ENCODE data around the gene TRIM40. TPM values are rescaled to one million over a fixed set of nuclear protein-coding genes. Genes with fewer than 3 reads are reported as not detected.
A peak's percentile ranks its signal among the peaks of the same experiment; 100 is the strongest.
"Not testable (repeated sequence)": the region's sequence is repeated elsewhere in the genome, so short reads cannot be mapped to it uniquely, and the experiment has no call there.

TRIM40 gene
- total RNA-seq, 2 experiments from 2014 or later: not detected

DNA sequence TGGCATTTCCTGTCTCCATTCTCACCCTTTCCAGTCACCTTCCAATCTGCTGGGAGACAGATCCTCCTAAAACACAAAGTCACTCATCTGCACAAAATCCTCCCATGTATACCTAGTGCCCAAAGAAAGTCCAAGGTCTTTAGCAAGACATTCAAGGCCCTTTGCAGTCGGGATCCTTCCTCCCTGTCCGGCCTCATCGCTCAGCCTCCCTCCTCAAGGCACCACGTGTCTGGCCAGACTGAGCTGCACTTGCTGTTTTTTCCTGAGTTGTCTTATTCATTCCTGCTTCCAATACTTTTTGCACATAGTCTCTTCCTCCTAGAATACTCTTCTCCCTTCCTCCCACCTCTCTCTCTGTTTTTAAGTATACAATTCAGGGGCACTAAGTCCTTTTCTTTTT is 28.8 kb downstream of the TRIM40 start:
- no peak for DNase-seq
- Mint-ChIP-seq H3K36me3 (ENCODE audit: low read depth) (no peaks in the 10 kb centered on the region), H3K9me3 (no peaks in the 10 kb centered on the region), H3K27ac (no peak overlapping the region), H3K4me1 (peaks cover 23% of the 10 kb centered on the region), H3K27me3 (peaks cover 21% of the 10 kb centered on the region), H3K4me3 (no peak overlapping the region)
- ChIA-PET POLR2A (no interaction called here), CTCF (no interaction called here)

DNA sequence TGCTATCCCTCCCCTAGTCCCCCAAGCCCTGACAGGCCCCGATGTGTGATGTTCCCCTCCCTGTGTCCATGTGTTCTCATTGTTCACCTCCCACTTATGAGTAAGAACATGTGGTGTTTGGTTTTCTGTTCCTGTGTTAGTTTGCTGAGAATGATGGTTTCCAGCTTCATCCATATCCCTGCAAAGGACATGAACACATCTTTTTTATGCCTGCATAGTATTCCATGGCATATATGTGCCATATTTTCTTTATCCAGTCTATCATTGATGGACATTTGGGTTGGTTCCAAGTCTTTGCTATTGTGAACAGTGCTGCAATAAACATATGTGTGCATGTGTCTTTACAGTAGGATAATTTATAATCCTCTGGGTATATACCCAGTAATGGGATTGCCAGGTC is 29.3 kb downstream of the TRIM40 start:
- POLR2A ChIA-PET; H3K9me3 Mint-ChIP-seq; DNase-seq; H3K27ac Mint-ChIP-seq; H3K4me3 Mint-ChIP-seq; H3K36me3 Mint-ChIP-seq (ENCODE audit: low read depth); CTCF ChIA-PET: not testable (repeated sequence)
- peaks cover 22% of the 10 kb centered on the region for H3K27me3 Mint-ChIP-seq
- H3K4me1 Mint-ChIP-seq: peaks cover 23% of the 10 kb centered on the region

DNA sequence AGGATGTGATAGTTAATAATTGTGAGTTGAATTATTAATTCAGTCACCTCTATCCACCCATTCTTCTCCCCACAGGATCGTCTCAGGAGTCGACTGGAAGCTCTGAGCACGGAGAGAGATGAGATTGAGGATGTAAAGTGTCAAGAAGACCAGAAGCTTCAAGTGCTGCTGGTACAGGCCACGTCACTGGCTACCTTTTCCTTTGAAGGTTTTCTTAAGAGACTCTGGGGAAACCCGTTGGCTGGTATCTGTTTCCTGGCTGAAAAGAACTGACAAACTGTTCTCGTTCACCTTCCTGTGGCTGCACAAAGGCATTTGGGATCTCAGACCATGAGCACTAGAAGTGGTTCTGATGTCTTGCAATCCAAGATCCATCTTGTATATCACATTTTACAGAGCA is 31.2 kb downstream of the TRIM40 start:
- POLR2A ChIA-PET: no interaction called here
- peaks cover 25% of the 10 kb centered on the region for H3K4me1 Mint-ChIP-seq

GRCh38 chr6:30168741-30169140 is 32.8 kb downstream of the TRIM40 start:
- H3K4me3 Mint-ChIP-seq: no peak overlapping the region

More for the DNA sequence above, 31.2 kb downstream of the TRIM40 start:
- no peaks in the 10 kb centered on the region for H3K9me3 Mint-ChIP-seq
- H3K4me3 Mint-ChIP-seq: no peak overlapping the region
- H3K36me3 Mint-ChIP-seq (ENCODE audit: low read depth): no peaks in the 10 kb centered on the region
- peaks cover 36% of the 10 kb centered on the region for H3K27me3 Mint-ChIP-seq
- no peak for DNase-seq
- CTCF ChIA-PET: interaction anchor here (0.9 to 1.6 kb wide), 4 partner anchors 13 to 193 kb away, joined by 3 to 4 read pairs (median 3); no protein-coding TSS in a partner anchor
- no peak overlapping the region for H3K27ac Mint-ChIP-seq

GRCh38 chr6:30169658-30170614 is 34.0 kb downstream of the TRIM40 start:
- H3K9me3 Mint-ChIP-seq: no peaks in the 10 kb centered on the region
- DNase-seq: peak; percentile 29
- ChIA-PET POLR2A (no interaction called here), CTCF (interaction anchor here (0.6 to 1.2 kb wide), 2 partner anchors 67 to 117 kb away, joined by 3 to 5 read pairs; no protein-coding TSS in a partner anchor)
- no peaks in the 10 kb centered on the region for H3K36me3 Mint-ChIP-seq (ENCODE audit: low read depth)
- H3K27me3 Mint-ChIP-seq: peaks cover 54% of the 10 kb centered on the region
- peak overlapping the region; percentile 10 for H3K27ac Mint-ChIP-seq
- no peak overlapping the region for H3K4me3 Mint-ChIP-seq
- peaks cover 14% of the 10 kb centered on the region for H3K4me1 Mint-ChIP-seq

More at GRCh38 chr6:30168741-30169140, 32.8 kb downstream of the TRIM40 start:
- peaks cover 14% of the 10 kb centered on the region for H3K4me1 Mint-ChIP-seq
- no peak for DNase-seq
- POLR2A ChIA-PET: no interaction called here
- H3K36me3 Mint-ChIP-seq (ENCODE audit: low read depth): no peaks in the 10 kb centered on the region
- H3K27ac Mint-ChIP-seq: no peak overlapping the region
- no peaks in the 10 kb centered on the region for H3K9me3 Mint-ChIP-seq
- peaks cover 46% of the 10 kb centered on the region for H3K27me3 Mint-ChIP-seq
- CTCF ChIA-PET: interaction anchor here (0.9 kb wide), 1 partner anchor 38 kb away, joined by 3 read pairs; no protein-coding TSS in a partner anchor

- ChIA-PET CTCF (interaction anchor here (0.7 kb wide), 1 partner anchor 44 kb away, joined by 4 read pairs; no protein-coding TSS in a partner anchor), POLR2A (no interaction called here)
- Mint-ChIP-seq H3K9me3 (no peaks in the 10 kb centered on the region), H3K36me3 (ENCODE audit: low read depth) (no peaks in the 10 kb centered on the region), H3K4me3 (no peak overlapping the region), H3K27ac (no peak overlapping the region), H3K4me1 (peaks cover 10% of the 10 kb centered on the region), H3K27me3 (peaks cover 70% of the 10 kb centered on the region)
- no peak for DNase-seq
These were observed 35.9 kb downstream of the TRIM40 start for GRCh38 chr6:30171677-30172471.

- DNase-seq: no peak
- Mint-ChIP-seq H3K36me3 (ENCODE audit: low read depth) (no peaks in the 10 kb centered on the region), H3K9me3 (no peaks in the 10 kb centered on the region), H3K4me1 (peaks cover 5% of the 10 kb centered on the region), H3K27ac (no peak overlapping the region), H3K27me3 (peaks cover 77% of the 10 kb centered on the region), H3K4me3 (no peak overlapping the region)
- POLR2A ChIA-PET: no interaction called here
- CTCF ChIA-PET: interaction anchor here (0.7 kb wide), 1 partner anchor 43 kb away, joined by 4 read pairs; no protein-coding TSS in a partner anchor
These were observed 36.7 kb downstream of the TRIM40 start for GRCh38 chr6:30172681-30173080.

GRCh38 chr6:30175765-30176164 is 39.8 kb downstream of the TRIM40 start:
- Mint-ChIP-seq H3K4me3 (no peak overlapping the region), H3K27me3 (peaks cover 72% of the 10 kb centered on the region), H3K27ac (no peak overlapping the region), H3K36me3 (ENCODE audit: low read depth) (peaks cover 3% of the 10 kb centered on the region), H3K9me3 (peaks cover 9% of the 10 kb centered on the region), H3K4me1 (peaks cover 2% of the 10 kb centered on the region)
- ChIA-PET CTCF (no interaction called here), POLR2A (no interaction called here)
- DNase-seq: no peak

GRCh38 chr6:30178837-30179236 is 42.9 kb downstream of the TRIM40 start:
- peaks cover 12% of the 10 kb centered on the region for H3K9me3 Mint-ChIP-seq
- H3K4me3 Mint-ChIP-seq: no peak overlapping the region
- ChIA-PET CTCF (interaction anchor here (0.7 kb wide), 2 partner anchors 267 to 441 kb away, joined by 3 to 4 read pairs; no protein-coding TSS in a partner anchor), POLR2A (no interaction called here)
- H3K4me1 Mint-ChIP-seq: no peaks in the 10 kb centered on the region
- no peak overlapping the region for H3K27ac Mint-ChIP-seq
- peaks cover 56% of the 10 kb centered on the region for H3K27me3 Mint-ChIP-seq
- H3K36me3 Mint-ChIP-seq (ENCODE audit: low read depth): peaks cover 6% of the 10 kb centered on the region
- DNase-seq: no peak

- Mint-ChIP-seq H3K9me3 (peaks cover 12% of the 10 kb centered on the region), H3K27me3 (peaks cover 46% of the 10 kb centered on the region), H3K36me3 (ENCODE audit: low read depth) (peaks cover 14% of the 10 kb centered on the region), H3K27ac (no peak overlapping the region), H3K4me1 (no peaks in the 10 kb centered on the region), H3K4me3 (no peak overlapping the region)
- DNase-seq: no peak
- ChIA-PET CTCF (no interaction called here), POLR2A (no interaction called here)
These were observed 44.2 kb downstream of the TRIM40 start for GRCh38 chr6:30180145-30180544.

- CTCF ChIA-PET: no interaction called here
- POLR2A ChIA-PET: no interaction called here
- DNase-seq: no peak
- peaks cover 7% of the 10 kb centered on the region for H3K9me3 Mint-ChIP-seq
- H3K4me1 Mint-ChIP-seq: no peaks in the 10 kb centered on the region
- no peak overlapping the region for H3K4me3 Mint-ChIP-seq
- peaks cover 43% of the 10 kb centered on the region for H3K36me3 Mint-ChIP-seq (ENCODE audit: low read depth)
- peaks cover 8% of the 10 kb centered on the region for H3K27me3 Mint-ChIP-seq
- no peak overlapping the region for H3K27ac Mint-ChIP-seq
These were observed 48.6 kb downstream of the TRIM40 start for GRCh38 chr6:30184417-30185031.

DNA sequence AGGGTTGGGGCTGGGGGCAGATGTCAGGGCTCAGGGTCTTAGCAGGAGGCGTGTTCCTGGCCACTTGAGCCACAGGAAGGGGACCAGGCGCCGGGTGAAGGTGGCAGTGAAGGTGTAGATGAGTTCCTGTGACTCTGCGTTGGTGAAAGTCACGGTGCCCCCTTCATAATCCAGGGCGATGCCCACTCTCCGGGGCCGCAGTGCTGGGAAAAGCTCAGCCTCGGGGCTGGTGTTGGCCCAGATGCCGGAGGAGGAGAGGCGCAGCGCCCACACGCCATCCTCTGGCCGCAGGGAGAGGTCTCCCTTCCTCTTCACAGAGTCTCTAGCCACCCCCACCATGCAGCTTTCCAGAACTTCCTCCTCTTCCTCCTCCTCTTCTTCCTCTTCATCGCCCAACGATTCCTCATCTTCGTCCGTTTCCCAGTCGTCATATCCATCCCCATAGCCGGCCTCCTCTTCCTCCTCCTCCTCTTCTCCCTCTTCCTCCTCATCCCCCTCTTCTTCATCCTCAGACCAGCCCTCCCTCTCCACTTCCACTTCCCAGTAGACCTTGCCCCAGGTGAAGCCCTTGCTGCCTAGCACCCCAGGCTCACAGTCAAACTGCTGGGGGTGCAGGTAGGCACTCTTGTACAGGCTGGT is 50.0 kb downstream of the TRIM40 start:
- H3K27ac Mint-ChIP-seq: peak overlapping the region; percentile 51
- H3K36me3 Mint-ChIP-seq (ENCODE audit: low read depth): peaks cover 54% of the 10 kb centered on the region
- ChIA-PET POLR2A (no interaction called here), CTCF (no interaction called here)
- no peak overlapping the region for H3K4me3 Mint-ChIP-seq
- H3K27me3 Mint-ChIP-seq: peaks cover 1% of the 10 kb centered on the region
- no peak for DNase-seq
- H3K4me1 Mint-ChIP-seq: no peaks in the 10 kb centered on the region
- H3K9me3 Mint-ChIP-seq: peaks cover 2% of the 10 kb centered on the region
